CD4-positive, alpha-beta T cell treated with Interleukin-6 for 4 hours (primary cell): Measurements from ENCODE around the gene RAB7A.

Experiments
- DNase-seq: peaks from one replicate; pipeline ENCODE4 v3.0.0-alpha.2; 2020; ENCODE audit warnings: mixed read lengths

Gene RAB7A

DNA sequence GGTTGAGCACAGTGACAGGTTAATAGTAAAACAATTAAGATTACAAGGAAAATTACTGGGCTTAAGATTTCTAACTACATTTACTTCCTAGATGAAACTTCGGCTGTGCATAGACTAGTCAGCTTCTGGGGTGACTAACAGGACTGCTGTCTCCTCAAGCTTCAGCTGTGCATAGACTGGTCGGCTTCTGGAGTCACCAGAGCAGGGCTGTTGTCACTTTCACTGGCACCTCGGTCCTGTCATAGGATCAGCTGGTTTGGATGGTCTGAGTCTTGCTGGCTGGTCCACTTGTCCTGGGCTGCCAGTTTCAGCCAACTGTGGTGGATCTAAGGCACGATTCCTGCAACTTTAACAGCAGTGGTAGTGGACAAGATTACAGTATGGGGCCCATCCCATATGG lies 129.6 kb downstream of the RAB7A start:
- DNase-seq, result no peak

DNA sequence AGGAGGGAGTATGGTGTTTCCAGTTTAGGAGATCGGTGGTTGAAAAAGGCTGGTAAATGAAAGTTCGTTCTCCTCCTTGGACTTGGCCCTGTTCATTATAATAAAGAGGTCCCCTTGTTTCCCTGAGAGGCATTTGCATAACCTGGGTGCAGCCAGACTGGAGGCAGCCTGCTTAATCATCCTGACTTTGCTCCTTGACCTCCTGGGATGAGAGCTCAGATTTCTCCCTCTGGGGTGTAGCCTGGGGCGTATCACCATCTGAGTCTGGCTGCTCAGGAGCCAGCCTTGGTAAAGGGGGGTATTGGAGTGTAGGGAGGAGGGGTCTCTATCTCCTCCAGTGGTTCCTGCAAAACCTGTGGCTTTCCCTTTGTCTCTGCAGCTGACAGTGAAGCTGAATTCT lies 132.2 kb downstream of the RAB7A start:
- no peak for DNase-seq

GRCh38 chr3:128859630-128860029 lies 133.6 kb downstream of the RAB7A start:
- DNase-seq, result no peak

DNA sequence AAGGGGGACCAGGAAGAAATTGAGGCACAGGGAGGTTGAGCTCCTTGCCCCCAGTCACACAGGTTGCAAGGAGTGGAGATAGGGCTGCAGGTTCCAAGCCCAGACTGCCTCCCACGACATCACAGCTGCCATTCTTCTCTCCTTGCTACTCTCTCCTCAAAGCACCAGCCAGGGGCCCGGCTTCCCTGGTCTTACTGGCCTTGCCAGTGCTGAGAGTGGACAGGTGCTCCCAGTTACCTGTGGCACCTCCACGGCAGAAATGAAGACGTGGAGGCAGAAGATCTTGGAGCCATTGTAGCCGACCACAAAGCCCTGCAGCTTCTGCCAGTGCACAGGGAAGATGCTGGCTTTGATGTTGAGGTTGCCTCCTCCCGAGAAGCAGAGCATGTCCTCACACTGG lies 135.5 kb downstream of the RAB7A start:
- DNase-seq, result no peak

DNA sequence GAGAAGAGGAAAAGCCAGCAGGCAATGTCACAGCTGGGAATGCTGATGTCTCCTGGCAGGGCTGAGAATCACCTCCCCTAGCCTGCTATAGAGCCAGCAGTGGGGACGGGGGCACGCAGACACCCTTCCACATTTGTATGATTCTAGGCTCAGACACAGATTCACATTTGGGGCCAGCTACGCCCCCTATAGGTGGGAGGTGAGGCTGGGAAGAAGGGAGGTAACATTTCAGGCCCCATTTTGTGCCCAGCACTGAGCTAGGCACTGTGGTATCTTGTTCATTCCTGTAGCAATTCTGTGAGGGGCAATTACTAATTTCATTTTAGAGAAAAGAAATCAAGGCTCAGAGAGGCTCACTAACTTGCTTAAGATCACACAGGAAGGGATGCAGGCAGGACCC lies 137.6 kb downstream of the RAB7A start:
- peak; percentile 12 for DNase-seq
